CD4-positive, alpha-beta T cell treated with Interleukin-2 at 100 ng/mL for 4 hours (primary cell): Measurements from ENCODE around the gene CCDC85C.

Source experiments
- DNase-seq: peaks from one replicate; pipeline ENCODE4 v3.0.0-alpha.2; 2020; ENCODE audit warnings: low spot score

CCDC85C gene

DNA sequence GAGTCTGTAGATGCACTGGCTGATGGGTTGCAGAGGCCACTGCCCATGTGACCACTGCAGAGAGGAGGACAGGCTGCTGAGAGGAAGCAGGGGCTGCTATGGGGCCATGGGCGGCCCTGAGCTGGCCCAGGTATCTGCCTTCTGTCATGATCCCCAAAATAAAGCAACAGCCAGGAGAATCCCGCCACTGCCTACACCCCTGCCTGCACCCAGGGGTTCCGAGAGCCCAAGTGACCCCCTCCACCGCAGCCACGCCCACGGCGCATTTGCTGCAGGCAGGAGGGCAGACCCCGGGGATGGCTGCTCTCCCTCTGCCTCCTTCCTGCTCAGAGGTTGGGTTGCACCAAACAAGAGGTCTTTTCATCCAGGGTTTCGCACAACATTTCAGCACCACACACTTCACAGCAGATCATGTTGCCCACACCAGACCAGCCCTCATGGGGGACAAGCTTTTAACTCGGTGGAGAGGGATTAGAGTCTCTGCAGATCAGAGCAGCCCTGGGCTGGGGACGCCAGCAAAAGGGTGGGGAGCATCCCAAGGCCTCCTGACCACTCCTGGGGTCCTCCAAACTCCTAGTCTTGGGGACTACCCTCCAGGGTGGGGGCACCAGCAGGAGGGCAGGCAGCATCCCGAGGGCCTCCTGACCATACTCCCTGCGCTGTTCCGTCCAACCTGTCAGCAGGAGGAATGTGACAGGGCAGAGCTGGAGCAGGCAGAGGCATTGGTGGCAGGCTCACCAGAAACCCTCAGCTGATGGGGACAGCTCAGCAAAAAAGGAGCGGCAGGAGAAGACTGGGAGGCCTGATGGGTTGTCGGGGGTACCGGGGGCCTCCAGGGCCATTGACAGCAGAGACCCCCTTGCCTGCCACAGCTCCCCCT is 14.1 kb downstream of the CCDC85C start:
- no peak for DNase-seq

DNA sequence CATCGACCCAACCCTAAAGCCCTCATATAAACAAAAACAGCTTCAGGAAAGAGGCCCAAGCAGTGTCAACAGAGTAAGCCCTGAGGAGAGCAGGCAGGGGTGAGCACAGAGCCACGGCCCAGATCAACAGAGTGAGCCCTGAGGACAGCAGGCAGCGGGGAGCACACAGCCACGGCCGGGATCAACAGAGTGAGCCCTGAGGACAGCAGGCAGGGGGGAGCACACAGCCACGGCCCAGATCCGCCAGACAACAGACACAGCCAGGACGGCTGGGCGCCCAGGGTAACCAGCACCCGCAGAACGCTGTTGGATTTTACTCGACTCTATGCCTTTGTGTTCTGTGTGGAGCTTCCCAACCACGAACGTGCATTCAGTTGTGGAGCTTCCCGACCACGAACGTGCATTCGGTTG is 15.0 kb downstream of the CCDC85C start:
- no peak for DNase-seq

DNA sequence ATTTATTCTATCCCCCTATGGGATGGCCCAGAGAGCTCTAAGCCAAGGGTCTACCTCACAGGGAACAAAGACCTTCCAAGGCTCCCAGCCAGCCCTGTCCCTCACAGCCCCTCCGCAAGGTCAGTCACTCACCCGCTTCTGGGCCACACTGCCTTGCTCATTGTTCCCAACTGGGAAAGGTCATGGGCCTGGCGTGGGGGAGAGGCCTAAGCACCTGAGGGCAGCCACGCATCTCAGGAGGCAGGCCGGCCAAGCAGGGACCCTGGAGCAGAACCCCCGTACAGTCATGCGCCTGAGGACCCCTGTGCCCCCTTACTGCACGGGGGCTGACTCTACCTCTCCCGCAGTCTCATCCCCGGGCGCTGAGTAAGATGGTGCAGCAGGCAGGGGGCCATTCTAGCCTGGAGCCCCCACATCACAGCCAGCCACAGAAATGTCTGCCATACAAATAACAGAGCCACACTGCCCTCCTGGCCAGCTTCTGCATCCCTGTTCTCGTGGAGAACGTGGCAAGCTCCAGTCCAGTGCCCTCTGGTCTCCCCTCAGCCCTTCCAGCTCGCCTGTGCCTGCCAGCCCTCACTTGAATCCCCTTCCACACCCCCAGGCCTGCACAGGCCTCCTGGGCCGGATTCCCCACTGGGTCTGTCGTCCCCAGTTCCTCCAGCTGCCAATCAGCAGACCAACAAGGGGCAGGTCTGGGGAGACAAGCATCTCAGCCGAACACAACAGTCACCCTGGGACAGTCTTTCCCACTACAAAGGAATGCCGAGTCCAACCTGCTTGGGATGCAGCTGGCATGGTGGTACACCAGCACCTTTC is 16.3 kb downstream of the CCDC85C start:
- DNase-seq, result no peak

DNA sequence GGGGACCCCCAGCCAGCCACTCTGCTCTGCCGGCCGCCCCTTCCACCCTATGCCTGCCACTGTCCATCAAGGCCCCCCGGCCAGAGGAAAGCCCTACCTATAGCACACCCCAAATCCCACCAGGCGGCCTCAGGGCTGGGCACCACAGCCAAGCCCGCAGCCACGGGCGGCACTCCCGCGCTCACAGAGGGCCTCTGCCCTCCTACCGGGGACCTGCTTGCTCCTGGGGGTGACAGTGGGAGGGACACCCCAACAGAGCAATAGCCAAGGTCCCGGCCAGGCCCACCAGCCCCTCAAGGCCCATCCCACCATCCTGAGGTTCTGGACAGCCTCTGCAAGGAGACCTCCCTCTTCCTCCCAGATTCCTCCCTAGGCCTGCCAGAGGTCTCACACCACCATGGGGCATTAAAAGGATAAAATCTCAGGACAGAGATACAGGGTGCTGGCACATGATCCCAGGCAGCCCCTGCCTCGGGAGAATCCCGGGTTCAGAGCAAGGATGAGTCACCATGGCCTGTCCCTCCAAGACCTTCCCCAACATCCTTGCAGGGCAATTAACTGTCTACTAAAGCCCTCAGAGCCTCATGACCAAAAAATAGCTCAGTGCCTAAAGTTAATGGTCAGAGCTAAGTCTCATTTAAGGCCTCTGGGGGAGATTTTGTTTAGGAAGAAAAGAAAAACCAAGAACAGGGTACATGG is 17.1 kb downstream of the CCDC85C start:
- DNase-seq, result no peak

DNA sequence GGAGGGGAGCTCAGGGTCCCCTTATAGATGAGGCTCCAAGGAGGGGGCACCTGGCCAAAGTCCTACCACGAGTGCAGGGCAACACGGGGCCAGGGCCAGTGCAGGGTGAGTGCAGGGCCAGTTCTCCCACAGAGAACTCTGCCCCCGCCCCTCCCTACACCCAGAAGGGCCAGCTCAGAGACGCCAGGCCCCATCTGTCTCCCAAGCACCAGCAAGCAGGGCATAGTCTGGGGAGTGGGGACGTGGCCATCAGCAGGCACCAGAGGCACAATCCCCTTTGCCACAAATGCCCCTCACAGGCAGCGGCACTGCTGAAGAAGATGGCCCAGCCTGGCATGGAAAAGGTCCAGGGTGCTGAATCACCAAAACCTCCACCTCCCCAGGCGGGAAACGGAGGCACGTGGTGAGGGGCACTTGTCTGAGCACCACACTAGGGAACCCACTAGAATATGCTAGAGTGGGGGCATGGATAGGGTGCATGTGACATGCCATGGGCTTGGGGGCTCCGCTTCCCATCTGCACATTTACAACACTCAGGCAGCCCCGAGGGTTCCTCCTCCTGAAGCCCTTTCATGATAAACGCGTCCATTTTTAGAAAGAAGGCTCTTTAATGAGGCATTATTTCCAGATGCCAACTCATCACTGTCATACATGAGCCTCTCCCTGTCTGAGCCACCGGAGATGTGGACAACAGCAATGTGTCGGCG is 17.8 kb downstream of the CCDC85C start:
- DNase-seq, result no peak

DNA sequence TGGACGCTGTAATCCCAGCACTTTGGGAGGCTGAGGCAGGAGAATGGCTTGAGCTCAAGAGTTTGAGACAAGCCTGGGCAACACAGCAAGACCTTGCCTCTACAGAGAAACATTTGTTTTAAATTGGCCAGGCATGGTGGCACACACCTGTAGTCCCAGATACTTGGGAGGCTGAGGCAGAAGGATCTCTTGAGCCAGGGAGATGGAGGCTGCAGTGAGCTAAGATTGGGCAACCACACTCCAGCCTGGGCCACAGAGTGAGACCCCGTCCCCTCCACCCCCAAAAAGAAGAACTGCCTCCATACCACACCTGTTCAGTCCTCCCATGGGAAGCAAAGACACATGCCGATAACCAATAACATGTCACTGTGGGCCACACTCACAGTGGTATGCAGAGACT is 19.2 kb downstream of the CCDC85C start:
- DNase-seq, result no peak

DNA sequence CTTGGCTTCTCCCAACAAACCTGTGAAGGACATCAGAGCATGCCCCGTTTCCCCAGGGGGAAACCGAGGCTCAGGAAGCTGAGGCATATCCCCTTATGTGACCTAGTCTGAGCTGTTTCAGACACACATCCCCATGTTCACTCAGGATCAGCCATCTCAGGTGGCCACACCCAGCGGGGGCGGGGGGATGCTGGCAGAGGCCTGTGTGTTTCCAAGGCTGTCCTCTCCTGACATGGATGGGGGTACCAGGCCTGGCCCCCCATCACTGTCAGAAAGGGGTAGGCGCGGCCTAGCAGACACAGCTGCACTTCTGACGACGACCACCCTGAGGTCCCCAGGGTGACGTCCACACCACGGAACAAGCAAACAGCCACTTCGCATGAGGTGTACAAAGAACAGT is 22.1 kb downstream of the CCDC85C start:
- DNase-seq, result no peak

DNA sequence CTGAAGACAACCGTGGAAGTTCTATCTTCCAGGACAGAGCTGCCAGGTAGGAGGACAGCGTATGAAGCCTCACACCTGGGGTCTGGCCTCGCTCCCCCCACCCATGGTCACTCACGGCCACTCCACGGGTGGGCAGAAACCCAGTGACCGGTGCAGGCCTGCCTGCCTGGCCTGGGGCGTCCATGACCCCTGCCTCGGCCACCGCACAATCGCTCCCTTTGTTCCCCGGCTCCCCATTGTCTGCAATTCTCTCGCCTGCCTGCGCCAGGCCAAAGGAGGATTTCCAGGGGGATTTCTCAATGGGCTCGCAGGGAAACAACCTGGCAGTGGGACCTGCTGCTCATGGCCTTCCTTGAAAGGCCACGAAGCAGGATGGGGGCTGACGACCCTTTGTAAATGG is 22.6 kb downstream of the CCDC85C start:
- DNase-seq, result no peak

DNA sequence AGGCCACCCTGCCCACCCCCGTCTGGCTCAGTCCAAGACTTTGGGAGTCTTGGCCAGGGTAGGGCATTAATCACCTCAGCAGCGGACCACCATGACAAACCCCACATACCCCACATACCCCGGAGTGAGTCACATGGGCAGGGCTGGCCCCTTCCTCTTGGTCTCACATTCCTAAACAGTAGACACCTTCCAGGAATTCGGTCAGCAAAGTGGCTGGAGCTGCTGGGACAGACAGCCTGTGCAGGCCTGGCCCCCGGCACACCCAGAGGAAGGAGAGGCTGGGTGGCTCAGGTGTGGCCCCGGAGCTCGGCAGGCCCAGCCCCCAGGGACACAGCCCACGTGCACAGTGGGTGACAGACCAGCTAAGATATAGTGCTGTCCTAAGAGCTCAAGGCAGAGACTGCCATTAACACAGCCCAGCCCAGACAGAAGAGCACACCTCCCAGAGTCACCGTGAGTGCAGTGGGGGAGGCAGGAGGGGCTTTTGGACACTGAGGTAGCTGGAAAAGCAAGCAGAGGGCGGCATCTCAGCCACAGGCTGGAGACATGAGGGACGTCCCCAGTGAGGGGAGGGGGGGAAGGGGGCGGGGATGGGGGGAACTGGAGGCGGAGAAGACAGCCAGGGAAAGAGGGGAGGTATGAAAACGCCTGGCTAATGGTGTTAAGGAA is 24.0 kb downstream of the CCDC85C start:
- no peak for DNase-seq

DNA sequence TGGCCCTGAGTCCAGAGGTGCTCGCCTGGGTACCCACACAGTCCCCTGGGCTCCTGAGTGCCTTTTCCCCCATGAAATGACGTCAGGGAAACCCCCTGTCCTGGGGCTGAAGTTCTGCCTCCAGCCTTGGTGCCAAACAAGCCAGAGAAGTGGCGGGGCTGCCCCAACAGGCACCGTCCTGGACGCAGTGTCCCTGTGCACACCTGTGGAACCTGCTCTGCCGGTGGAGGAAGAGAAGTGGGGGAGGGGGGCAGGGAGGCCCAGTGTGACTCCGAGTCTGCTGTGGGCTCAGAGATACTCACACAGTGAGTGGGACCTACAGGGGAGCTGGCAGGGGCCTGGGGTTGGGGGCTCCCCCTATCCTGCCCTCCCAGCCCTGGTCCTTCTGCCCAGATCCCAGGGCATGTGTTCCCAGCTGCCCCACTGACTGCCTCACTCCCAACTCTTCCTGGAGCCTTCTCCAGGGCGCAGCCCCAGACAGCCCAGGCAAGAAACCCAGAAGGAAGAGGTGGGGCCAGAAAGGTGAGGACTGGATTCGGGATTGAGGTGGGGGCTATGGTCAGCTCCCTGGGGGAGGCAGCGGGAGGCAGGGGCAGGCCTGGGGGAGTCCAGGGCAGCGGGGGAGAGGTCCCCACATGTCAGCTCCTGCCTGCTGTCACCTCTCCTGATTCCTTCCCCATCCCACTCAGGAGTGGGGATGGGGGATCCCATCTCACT is 24.7 kb downstream of the CCDC85C start:
- DNase-seq, result no peak

DNA sequence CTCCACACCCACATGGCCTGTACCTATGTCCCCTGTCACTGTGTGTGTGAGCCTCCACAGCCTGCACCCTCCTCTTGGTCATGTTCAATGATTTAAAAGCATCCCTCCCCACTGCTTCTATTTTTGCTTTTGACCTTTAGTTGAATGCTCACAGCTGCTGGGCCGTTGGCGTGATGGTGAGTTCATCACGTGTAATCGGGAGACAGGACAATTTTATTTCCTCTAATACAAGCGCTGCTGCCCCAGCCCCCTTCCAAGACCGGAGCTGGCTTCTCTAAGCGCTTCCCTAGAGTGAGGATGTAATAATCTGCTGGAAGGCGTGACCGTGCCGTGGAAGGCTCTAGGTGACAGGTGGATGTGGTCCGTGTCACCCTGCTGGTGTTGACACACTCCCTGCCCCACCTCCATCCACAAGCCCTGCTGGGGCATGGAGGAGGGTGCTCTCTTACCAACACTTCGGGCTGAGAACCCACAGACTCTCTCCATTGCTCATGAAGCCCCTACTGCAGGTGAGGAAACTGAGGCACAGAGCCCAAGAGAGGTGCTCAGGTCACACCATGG is 25.4 kb downstream of the CCDC85C start:
- no peak for DNase-seq

DNA sequence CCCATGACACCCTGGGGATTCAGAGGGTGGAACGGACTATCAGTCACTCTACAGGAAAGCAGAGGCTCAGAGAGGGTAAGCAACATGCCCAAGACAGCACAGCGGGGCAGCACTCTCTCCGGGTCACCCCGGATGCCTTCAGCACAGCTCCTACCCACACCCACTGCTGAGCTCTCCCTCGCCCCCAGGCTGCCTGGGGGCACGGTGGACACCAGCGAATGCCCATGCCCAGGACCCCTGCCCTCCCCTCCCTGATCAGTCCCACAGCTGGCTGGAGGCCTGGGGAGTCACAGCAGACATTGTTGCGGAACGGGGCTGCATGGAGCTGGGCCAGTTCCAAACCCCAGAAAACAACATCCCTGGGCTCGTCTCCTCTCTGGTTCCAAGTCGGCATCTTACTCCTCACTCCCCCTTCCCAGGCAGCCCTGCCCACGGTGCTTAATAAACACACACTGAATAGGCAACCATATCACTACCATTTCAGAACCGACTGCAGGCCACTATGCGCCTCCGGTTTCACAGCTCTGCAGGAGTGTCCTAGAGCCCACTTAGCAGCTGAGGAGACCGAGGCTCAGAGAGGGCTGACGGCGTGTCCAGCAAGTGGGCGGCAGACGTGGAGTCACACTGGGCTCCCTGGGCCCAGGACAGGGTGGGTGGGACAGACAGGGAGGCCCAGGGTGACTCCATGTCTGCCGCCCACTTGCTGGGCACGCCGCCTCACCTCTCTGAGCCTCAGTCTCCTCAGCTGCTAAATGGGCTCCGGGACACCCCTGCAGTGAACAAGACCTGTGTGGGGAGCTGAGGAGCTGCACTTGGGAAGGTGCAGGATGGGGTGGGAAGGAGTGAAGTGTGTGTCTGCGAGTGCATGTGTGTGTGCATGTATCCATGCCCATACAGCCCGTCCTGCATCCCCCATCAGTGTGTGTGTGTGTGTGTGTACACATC is 27.0 kb downstream of the CCDC85C start:
- no peak for DNase-seq

DNA sequence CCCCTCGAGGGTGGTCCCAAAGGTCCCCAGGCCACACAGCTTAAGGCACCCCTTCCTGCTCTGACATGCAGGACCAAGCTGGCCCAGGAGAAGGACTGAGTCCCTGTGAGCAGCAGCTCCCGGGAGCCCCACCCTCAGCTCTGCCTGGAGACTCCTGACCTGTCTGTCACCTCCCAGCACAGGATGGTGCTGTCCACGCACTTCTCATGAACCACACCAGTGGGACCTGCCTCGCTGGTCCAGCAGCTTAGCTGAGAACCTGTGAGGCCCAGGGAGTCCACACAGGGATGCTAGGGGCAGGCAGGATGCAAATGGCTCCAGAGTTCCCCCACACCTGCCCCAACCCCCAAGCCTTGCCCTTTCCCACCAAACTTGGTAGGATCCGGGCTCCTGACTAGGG is 27.7 kb downstream of the CCDC85C start:
- DNase-seq, result no peak

DNA sequence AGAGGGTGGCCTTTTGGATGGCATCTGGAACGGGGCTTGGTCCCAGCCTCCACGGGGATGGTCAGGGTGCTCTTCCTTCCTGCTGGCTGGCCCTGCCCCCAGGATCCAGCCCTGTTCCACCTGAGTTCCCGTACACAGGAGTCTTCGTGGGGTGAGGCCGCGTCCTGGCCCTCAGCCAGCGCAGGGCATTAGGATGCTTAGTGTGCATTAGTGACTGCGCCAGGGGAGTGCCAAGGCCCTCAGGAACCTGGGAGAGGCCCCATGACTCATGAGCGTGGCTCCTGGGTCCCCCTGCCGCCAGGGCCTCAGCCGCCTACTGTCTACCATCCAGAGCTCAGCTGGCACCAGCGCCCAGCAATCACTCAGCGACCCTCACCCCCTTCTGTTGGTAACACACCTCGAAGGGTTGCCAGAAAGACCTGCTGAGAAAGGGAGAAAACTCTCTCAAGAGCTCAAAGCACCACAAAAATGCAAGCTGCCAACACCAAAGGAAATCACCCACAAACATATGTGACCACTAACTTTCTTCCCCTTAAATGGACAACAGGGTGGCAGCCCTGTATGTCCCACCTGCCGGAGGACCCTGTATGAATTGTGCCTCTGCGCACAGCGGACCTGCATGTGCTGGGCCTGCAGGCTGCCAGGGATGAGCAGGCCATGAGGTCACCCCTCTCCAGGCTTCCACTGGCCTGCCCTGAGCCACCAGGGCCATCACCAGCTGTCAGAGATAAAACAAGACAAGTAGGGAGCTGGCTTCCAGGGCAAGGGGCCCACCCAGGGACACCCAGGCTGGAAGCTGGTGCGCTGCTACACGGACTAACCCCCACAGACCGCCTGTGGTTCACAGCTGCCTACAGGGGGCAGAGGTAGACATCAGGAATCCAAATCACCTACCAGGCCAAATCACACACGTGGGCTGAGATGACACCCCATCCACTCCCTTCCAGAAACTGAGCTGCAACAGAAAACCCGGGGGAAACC is 28.7 kb downstream of the CCDC85C start:
- DNase-seq, result no peak

DNA sequence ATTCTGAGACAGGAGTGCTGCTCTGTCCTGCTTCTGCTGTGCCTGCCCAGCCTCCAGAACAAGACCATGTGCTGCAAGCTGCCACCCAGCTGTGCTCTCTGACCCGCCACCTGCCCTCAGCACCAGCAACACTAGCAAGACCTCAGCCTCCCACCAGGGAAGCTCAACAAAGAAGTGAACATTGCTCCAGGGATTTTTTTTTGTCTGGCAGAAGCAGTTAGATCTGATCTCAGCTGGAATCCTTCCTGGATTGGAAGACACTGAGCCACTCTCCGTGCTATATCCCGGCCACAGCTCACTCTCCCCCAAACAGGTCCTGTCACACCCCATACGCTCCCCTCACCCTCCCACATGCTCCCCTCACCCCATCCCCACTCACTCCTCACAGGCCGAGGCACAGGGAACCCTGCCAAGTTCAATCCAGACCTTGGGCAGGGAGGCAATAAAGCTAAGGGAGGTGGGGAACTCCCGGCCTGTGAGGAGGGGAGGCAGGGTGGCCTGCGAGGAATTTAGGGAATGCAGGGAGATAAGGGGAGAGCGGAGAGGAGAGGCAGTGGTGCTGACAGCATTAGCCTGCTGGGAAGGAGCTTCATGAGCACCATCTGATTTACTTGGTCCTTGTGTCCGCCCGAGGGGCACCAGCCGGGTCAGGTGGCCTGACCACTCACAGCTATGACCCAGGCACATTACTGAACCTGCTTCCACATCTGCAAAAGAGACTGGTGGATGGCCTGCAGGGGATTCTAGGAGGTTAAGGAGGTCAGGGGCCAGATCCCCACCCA is 29.7 kb downstream of the CCDC85C start:
- DNase-seq, result no peak

DNA sequence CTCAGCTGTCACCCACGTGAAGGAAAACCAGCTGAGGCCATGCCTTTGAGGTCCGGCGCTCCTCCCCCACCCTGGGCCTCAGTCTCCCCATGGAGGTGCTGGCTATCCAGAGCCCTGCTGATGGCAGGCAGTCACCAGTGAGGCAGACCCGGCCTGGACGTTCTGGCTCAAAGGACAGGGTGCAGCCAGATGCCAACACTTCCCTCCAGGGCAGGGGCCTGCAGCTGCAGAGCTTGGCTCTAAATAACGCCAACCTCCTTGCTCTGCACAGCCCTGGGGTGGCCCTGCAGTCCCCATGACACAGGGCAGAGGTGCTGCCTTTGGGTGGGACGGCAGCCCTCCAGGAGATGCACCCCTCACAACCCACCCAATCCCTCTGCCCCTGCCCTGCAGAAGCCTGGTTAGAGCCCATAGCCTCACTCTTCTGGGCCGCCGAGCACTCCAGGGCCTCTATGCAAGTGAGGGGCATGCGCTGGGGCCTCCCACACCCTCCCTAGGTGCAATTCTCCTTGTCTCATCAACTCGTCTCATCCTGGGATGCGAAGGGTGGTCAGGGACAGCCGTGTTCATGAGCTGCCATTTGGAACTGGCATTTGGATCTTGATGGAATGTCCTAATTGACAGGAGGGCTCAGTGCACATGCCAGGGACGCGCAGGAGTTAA is 30.4 kb downstream of the CCDC85C start:
- DNase-seq, result no peak

DNA sequence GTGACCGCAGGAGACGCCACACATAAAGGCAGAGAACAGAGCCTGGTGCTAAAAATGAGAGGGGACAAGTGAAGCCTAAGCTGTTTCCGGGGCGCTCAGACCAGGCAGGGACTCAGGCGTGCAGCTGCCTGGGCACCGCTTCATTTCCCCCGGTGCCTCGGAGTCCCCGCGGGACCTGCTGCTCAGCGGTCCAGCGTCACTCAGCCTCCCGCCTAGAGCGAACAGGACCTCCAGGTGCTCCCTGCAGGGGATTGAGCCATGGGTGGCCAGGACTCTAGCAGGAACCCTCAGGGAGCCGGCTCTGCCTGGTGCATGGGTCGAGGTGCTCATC is 31.0 kb downstream of the CCDC85C start:
- DNase-seq, result no peak
